ENCODE data around the gene CNTNAP5. TPM values are rescaled to one million over a fixed set of nuclear protein-coding genes. Genes with fewer than 3 reads are reported as not detected.

CNTNAP5 gene
- polyA plus RNA-seq, 1 experiment, result not detected

DNA sequence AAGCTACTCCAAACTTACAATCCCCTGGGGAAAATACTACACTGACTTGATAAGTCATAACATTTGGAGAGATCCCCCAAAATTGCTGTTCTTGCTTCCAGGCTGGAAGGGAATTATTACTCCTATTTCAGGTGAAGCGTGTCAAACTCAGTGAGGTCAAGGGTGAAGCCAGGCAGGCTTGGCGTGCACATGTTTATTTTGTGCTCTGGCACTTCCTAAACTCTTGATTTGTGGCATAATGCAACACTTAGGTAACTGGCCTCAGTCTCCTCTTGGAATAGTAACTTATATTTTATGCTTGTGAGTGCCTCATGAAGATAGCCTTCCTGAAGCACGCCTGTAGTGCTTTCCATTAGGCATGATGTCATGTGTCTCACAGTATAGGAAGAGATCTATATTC, 751.2 kb downstream of the CNTNAP5 start:
- Histone ChIP-seq H3K4me3 (ENCODE audit: low read depth, low read length) (no peak overlapping the region), H3K36me3 (ENCODE audit: control insufficient read depth, insufficient read depth, low read length) (no peaks in the 10 kb centered on the region), H3K27me3 (ENCODE audit: control insufficient read depth, insufficient read depth, low read length) (no peaks in the 10 kb centered on the region)
- no peak for DNase-seq (ENCODE audit: low read depth)
- TF ChIP-seq, protein P1, sequence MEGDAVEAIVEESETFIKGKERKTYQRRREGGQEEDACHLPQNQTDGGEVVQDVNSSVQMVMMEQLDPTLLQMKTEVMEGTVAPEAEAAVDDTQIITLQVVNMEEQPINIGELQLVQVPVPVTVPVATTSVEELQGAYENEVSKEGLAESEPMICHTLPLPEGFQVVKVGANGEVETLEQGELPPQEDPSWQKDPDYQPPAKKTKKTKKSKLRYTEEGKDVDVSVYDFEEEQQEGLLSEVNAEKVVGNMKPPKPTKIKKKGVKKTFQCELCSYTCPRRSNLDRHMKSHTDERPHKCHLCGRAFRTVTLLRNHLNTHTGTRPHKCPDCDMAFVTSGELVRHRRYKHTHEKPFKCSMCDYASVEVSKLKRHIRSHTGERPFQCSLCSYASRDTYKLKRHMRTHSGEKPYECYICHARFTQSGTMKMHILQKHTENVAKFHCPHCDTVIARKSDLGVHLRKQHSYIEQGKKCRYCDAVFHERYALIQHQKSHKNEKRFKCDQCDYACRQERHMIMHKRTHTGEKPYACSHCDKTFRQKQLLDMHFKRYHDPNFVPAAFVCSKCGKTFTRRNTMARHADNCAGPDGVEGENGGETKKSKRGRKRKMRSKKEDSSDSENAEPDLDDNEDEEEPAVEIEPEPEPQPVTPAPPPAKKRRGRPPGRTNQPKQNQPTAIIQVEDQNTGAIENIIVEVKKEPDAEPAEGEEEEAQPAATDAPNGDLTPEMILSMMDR (IDR thresholded peaks at IDR 0.05; ENCODE audit: insufficient read depth, low read depth, low read length), result no peak
- ChIA-PET CTCF (no interaction called here), POLR2A (no interaction called here)

DNA sequence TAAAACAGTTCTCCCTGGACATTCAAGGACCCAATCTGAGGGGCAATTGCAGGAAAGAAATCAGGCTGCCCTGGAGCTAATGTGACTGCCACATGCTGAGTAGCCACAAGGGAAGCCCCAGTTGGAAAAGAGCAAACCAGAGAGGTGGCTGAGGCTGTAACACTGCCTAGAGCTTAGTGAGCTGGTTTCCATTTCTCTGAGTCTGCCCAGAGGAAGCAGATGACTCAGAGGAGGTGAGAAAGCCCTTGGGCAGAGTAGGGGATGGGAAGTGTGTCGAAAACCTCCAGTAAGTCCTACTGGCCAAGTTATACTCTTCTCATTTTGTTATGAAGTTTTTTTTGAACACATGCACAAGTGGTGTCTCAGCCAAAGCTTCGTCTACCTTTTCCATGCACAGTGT, 753.0 kb downstream of the CNTNAP5 start:
- peak; percentile 56 for DNase-seq (ENCODE audit: low read depth)
- Histone ChIP-seq H3K36me3 (ENCODE audit: control insufficient read depth, insufficient read depth, low read length) (no peaks in the 10 kb centered on the region), H3K27me3 (ENCODE audit: control insufficient read depth, insufficient read depth, low read length) (no peaks in the 10 kb centered on the region), H3K4me3 (ENCODE audit: low read depth, low read length) (no peak overlapping the region)
- ChIA-PET CTCF (no interaction called here), POLR2A (no interaction called here)
- TF ChIP-seq, protein P1 (IDR thresholded peaks at IDR 0.05; ENCODE audit: insufficient read depth, low read depth, low read length), result no peak

DNA sequence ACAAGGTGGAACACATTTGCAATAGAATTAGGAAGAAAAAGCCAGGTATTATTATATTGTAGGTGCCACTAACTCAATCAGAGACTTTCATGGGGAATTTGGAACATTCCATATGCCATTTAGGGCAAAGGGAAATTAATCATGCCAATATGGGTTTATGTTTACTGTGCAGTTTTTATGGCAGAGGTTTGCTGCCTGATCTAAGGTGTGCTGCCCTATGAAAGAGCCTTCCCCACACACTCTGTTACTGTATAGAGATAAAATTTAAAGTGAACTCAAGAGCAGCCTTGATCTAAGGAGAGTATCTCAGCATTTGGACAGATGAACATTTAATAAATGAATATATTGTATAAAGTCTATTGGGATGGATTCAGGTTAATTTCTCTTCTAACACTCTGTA, 771.6 kb downstream of the CNTNAP5 start:
- H3K36me3 ChIP-seq (ENCODE audit: control insufficient read depth, insufficient read depth, low read length), result no peaks in the 10 kb centered on the region
- H3K27me3 ChIP-seq (ENCODE audit: control insufficient read depth, insufficient read depth, low read length), result no peaks in the 10 kb centered on the region
- no peak for DNase-seq (ENCODE audit: low read depth)
- TF ChIP-seq, protein P1 (IDR thresholded peaks at IDR 0.05; ENCODE audit: insufficient read depth, low read depth, low read length), result no peak
- ChIA-PET CTCF (no interaction called here), POLR2A (no interaction called here)
- no peak overlapping the region for H3K4me3 ChIP-seq (ENCODE audit: low read depth, low read length)

DNA sequence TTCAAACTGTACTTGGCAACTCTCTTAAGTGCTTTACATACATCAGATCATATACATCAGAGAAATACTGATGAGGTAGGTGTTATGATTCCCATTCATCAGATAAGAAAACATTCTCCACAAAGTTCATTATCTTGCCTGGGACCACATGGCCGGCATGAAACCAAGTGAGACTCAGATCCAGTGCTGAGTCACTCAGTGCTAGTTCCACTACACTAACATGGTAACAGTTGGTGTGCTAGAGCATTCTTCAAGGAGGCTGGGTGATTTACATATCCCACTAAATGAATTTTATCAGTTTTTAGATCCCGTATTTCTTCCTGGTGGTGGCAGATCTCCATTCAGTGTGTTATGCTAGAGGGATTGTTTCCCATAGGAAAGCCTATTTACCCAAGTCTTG, 772.0 kb downstream of the CNTNAP5 start:
- Histone ChIP-seq H3K4me3 (ENCODE audit: low read depth, low read length) (no peak overlapping the region), H3K36me3 (ENCODE audit: control insufficient read depth, insufficient read depth, low read length) (no peaks in the 10 kb centered on the region), H3K27me3 (ENCODE audit: control insufficient read depth, insufficient read depth, low read length) (no peaks in the 10 kb centered on the region)
- ChIA-PET CTCF (no interaction called here), POLR2A (no interaction called here)
- no peak for DNase-seq (ENCODE audit: low read depth)
- TF ChIP-seq, protein P1 (IDR thresholded peaks at IDR 0.05; ENCODE audit: insufficient read depth, low read depth, low read length), result no peak

DNA sequence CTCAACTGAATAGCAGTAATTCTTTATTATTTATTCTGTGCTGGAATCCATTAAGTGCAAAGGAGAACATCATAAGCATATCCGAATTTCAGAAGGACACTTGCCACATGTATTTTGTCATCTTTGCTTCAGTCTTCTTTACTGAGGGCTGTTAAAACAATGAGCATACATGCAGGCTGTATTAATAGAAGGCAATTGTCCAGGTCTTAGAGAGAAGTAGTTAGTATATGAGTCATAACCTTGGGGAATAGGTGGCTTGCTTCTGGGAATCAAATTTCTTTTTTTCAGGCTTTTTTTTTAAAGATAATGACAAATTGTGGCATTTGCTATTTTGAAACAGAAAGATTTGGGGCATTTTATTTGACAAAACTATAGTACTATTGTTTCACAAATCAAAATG, 773.5 kb downstream of the CNTNAP5 start:
- no peaks in the 10 kb centered on the region for H3K36me3 ChIP-seq (ENCODE audit: control insufficient read depth, insufficient read depth, low read length)
- no peak for DNase-seq (ENCODE audit: low read depth)
- ChIA-PET POLR2A (no interaction called here), CTCF (no interaction called here)
- TF ChIP-seq, protein P1 (IDR thresholded peaks at IDR 0.05; ENCODE audit: insufficient read depth, low read depth, low read length), result no peak
- no peak overlapping the region for H3K4me3 ChIP-seq (ENCODE audit: low read depth, low read length)
- H3K27me3 ChIP-seq (ENCODE audit: control insufficient read depth, insufficient read depth, low read length), result no peaks in the 10 kb centered on the region

All from BJ (cell line).